Stimulated activated CD4-positive, alpha-beta T cell treated with anti-CD3 and anti-CD28 coated beads, Interleukin-4, amount 100 ng/mL, for 4 hours (primary cell): ENCODE data around the gene ATG7.

Source experiments
- DNase-seq, 2 experiments: peaks; one replicate each; pipeline ENCODE4 v3.0.0-alpha.2; 2020

ATG7 gene

GRCh38 chr3:11541321-11542303 is 269.4 kb downstream of the ATG7 start:
- no peak for DNase-seq

GRCh38 chr3:11542551-11542950 is 270.4 kb downstream of the ATG7 start:
- no peak for DNase-seq

- DNase-seq = no peak
Observed at GRCh38 chr3:11543141-11543947, 271.1 kb downstream of the ATG7 start.

- DNase-seq = no peak
Observed at GRCh38 chr3:11543948-11544387, 271.8 kb downstream of the ATG7 start.

- DNase-seq = no peak
Observed at GRCh38 chr3:11544412-11545181, 272.4 kb downstream of the ATG7 start.

GRCh38 chr3:11545186-11545851 is 273.1 kb downstream of the ATG7 start:
- no peak for DNase-seq

- no peak for DNase-seq
Observed at GRCh38 chr3:11546657-11547302, 274.6 kb downstream of the ATG7 start.

- no peak for DNase-seq
Observed at GRCh38 chr3:11547498-11547897, 275.3 kb downstream of the ATG7 start.

- DNase-seq = no peak
Observed at GRCh38 chr3:11548721-11549131, 276.5 kb downstream of the ATG7 start.

GRCh38 chr3:11549580-11550140 is 277.5 kb downstream of the ATG7 start:
- DNase-seq = no peak

- no peak for DNase-seq
Observed at GRCh38 chr3:11551036-11551435, 278.8 kb downstream of the ATG7 start.

GRCh38 chr3:11552289-11553264 is 280.4 kb downstream of the ATG7 start:
- no peak for DNase-seq

- DNase-seq = no peak
Observed at GRCh38 chr3:11553436-11554235, 281.4 kb downstream of the ATG7 start.

- no peak for DNase-seq
Observed at GRCh38 chr3:11554236-11554610, 282.0 kb downstream of the ATG7 start.

GRCh38 chr3:11554666-11555065 is 282.5 kb downstream of the ATG7 start:
- DNase-seq = no peak

- DNase-seq = no peak
Observed at GRCh38 chr3:11555211-11555782, 283.1 kb downstream of the ATG7 start.

- DNase-seq = no peak
Observed at GRCh38 chr3:11555881-11556633, 283.9 kb downstream of the ATG7 start.
